ENCODE results near the gene CCNG2.

DNA sequence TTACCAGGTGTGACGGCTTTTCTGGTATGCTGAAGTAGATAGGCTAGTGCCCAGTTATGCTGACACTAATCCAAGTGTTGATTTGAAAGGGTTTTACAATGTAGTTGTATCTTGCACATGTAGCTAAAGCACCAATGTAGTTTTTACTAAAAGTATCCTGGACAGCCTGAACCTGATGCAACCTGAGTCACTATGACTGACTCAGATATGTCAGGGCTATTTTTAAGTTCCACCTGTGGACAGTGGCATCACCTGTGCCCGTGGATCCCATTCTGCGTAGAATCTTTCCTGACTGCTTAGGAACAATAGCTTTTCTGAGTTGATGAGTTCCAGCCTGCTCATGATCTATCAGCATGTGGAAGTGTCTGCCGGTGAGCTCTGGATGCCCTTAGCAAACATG is 58.1 kb downstream of the CCNG2 start:
- TF ChIP-seq EZH2 (IDR thresholded peaks at IDR 0.05; ENCODE audit: borderline replicate concordance, low read depth, low read length, poor library complexity, severe bottlenecking): no peak
- TF ChIP-seq, protein P1, sequence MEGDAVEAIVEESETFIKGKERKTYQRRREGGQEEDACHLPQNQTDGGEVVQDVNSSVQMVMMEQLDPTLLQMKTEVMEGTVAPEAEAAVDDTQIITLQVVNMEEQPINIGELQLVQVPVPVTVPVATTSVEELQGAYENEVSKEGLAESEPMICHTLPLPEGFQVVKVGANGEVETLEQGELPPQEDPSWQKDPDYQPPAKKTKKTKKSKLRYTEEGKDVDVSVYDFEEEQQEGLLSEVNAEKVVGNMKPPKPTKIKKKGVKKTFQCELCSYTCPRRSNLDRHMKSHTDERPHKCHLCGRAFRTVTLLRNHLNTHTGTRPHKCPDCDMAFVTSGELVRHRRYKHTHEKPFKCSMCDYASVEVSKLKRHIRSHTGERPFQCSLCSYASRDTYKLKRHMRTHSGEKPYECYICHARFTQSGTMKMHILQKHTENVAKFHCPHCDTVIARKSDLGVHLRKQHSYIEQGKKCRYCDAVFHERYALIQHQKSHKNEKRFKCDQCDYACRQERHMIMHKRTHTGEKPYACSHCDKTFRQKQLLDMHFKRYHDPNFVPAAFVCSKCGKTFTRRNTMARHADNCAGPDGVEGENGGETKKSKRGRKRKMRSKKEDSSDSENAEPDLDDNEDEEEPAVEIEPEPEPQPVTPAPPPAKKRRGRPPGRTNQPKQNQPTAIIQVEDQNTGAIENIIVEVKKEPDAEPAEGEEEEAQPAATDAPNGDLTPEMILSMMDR (conservative IDR thresholded peaks at IDR 0.05; ENCODE audit: low read depth, low read length): no peak
